BE2C (cell line): ENCODE results near the gene CCR1.

Source experiments
- DNase-seq: peaks from one replicate; pipeline ENCODE4 v3.0.0-alpha.2; 2020
- H3K27me3 ChIP-seq: fragments of 250-450 bp; sonication (Bioruptor Pico); 2 replicates; pipeline ENCODE4 v1.5.1; 2020; ENCODE audit warnings: mild to moderate bottlenecking
- H3K36me3 ChIP-seq: fragments of 250-450 bp; sonication (Bioruptor Pico); 2 replicates; pipeline ENCODE4 v1.5.1; 2020; ENCODE audit warnings: mild to moderate bottlenecking
- H3K4me1 ChIP-seq: fragments of 250-450 bp; sonication (Bioruptor Pico); 2 replicates; pipeline ENCODE4 v1.5.1; 2020
- H3K4me3 ChIP-seq: 2 replicates; pipeline ENCODE4 v1.5.1; 2011; ENCODE audit warnings: low read depth, low read length
- H3K9me3 ChIP-seq: fragments of 250-450 bp; sonication (Bioruptor Pico); 2 replicates; pipeline ENCODE4 v1.5.1; 2020
- CTCF ChIP-seq: IDR thresholded peaks from 2 replicates; pipeline ENCODE4 v1.5.1; 2012; ENCODE audit warnings: mild to moderate bottlenecking, low read depth, low read length

The CCR1 gene

DNA sequence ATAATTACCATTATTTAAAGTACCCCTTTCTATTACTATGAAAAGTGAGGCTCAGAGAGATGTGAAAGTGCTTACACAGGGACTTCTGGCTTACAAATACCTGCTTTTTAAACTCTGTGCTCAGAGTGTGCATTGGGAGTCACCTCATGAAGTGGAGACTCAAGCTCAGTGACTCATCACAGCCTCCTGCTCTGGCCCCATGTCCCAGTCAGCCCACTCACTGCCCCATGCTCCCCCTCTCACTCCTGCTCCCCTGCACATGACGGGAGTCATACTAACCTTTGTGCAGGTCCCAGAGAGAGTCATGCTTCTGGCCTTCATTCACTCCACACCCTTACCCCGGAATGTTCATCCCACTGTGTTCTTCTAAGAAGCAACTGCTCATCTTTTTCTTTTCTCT, 20.2 kb downstream of the CCR1 start:
- no peaks in the 10 kb centered on the region for H3K36me3 ChIP-seq
- H3K9me3 ChIP-seq = no peaks in the 10 kb centered on the region
- H3K27me3 ChIP-seq = no peaks in the 10 kb centered on the region
- no peak for DNase-seq
- no peak for TF ChIP-seq CTCF
- no peak overlapping the region for H3K4me3 ChIP-seq
- H3K4me1 ChIP-seq = no peaks in the 10 kb centered on the region

GRCh38 chr3:46187341-46187700, 20.8 kb downstream of the CCR1 start:
- H3K4me3 ChIP-seq = no peak overlapping the region
- no peak for DNase-seq
- no peaks in the 10 kb centered on the region for H3K9me3 ChIP-seq
- no peaks in the 10 kb centered on the region for H3K4me1 ChIP-seq
- TF ChIP-seq CTCF = no peak
- H3K27me3 ChIP-seq = no peaks in the 10 kb centered on the region
- no peaks in the 10 kb centered on the region for H3K36me3 ChIP-seq

- Histone ChIP-seq H3K4me1 (no peaks in the 10 kb centered on the region), H3K36me3 (no peaks in the 10 kb centered on the region), H3K4me3 (no peak overlapping the region), H3K27me3 (no peaks in the 10 kb centered on the region), H3K9me3 (no peaks in the 10 kb centered on the region)
- no peak for DNase-seq
- TF ChIP-seq CTCF = no peak
These were observed 21.4 kb downstream of the CCR1 start for GRCh38 chr3:46186471-46187340.

DNA sequence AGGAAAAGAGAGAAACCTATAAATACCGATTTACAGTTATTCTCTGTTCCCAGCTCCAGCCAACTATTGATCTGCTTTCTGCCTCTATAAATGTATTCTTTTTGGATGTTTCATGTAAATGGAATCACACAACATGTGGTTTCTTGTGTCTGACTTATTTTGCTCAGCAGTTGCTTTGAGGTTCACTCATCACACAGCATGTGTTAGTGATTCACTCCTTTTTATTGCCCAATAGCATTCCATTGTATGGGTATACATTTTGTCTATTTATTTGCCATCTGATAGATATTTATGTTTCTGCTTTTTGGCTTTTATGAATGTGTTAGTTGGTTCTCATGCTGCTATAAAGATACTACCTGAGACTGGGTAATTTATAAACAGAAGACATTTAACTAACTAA, 23.6 kb downstream of the CCR1 start:
- DNase-seq = no peak
- TF ChIP-seq CTCF = no peak
- no peaks in the 10 kb centered on the region for H3K36me3 ChIP-seq
- H3K27me3 ChIP-seq = no peaks in the 10 kb centered on the region
- no peaks in the 10 kb centered on the region for H3K4me1 ChIP-seq
- no peaks in the 10 kb centered on the region for H3K9me3 ChIP-seq
- no peak overlapping the region for H3K4me3 ChIP-seq

DNA sequence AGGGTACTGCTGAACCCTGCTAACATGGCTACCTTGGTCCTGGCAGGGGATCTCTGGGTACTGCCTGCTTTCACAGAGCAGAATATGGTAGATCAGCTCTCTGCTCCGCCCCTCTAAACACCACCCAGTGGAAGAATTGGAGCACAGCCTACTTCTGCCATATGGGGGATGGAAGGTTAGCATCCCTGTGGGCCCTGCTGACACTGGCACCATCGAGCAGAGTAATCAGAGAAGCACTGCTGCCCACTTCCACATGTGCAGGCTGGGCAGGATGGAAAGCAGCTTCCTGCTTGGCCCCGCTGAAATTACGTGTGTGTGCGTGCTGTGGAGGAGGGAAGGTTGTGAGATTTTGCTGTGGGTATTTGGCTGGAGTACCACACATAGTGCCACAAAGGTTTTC, 24.8 kb downstream of the CCR1 start:
- Histone ChIP-seq H3K4me3 (no peak overlapping the region), H3K36me3 (no peaks in the 10 kb centered on the region), H3K9me3 (no peaks in the 10 kb centered on the region), H3K27me3 (no peaks in the 10 kb centered on the region), H3K4me1 (no peaks in the 10 kb centered on the region)
- no peak for DNase-seq
- no peak for TF ChIP-seq CTCF

- no peak for TF ChIP-seq CTCF
- Histone ChIP-seq H3K27me3 (no peaks in the 10 kb centered on the region), H3K4me3 (no peak overlapping the region), H3K4me1 (no peaks in the 10 kb centered on the region), H3K9me3 (no peaks in the 10 kb centered on the region), H3K36me3 (no peaks in the 10 kb centered on the region)
- no peak for DNase-seq
These were observed 39.3 kb downstream of the CCR1 start for GRCh38 chr3:46168583-46169345.
